GM18526 (cell line): ENCODE measurements around the gene NAT10.

Source experiments
- POLR2A ChIP-seq: IDR thresholded peaks from 3 replicates; pipeline ENCODE4 v1.6.1; 2011; ENCODE audit not compliant: insufficient read length; ENCODE audit errors: extremely low read depth

NAT10 gene

DNA sequence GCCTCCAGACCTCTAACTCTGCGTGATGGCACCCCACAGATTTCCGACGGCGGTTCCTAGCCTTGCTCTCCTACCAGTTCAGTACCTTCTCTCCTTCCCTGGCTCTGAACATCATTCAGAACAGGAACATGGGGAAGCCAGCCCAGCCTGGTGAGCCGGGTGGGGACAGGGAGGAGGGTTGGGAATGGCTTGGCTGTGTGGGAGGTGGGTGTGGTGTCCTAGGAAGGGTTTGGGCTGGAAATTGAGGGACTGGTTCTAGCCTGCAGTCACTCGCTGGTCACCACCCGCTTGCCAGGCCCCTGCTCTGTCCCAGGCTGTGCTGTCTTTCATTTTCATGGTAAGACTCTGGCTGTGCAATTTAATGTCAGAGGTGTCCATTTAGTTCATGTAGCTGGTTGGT is 33.9 kb downstream of the NAT10 start:
- TF ChIP-seq POLR2A: no peak

DNA sequence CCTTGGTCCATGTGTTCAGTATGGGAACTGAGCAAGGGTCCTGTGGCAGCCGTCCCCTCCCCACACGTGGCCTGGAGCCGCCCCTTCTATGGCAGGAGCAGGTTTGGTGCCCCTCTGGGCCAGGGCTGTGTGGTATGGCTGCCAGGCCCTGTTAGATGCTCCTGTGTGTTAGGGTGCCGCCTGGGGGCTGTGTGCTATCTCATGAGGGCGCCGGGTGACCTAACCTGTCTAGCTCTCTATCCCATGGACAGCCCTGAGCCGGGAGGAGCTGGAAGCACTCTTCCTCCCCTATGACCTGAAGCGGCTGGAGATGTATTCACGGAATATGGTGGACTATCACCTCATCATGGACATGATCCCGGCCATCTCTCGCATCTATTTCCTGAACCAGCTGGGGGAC is 34.7 kb downstream of the NAT10 start:
- TF ChIP-seq POLR2A: no peak

DNA sequence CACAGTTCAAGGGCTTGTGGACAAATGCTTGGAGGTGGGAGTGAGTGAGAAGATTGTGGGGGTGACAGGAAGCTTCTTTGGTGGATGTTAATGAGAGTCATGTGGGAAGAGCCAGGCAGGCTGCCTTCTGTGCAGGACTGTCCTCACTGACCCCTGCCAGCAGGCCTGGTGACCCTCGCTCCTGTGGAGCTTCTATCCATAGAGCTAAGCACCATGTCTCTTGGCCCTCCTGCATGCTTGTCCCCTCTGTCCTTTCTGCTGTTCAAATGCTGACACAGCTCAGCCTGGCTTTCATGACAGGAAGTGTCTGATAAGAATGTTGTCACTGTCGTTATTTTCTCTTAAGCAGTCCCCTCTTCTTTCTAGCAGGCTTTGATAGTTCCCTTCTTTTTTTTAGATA is 37.6 kb downstream of the NAT10 start:
- TF ChIP-seq POLR2A: no peak

DNA sequence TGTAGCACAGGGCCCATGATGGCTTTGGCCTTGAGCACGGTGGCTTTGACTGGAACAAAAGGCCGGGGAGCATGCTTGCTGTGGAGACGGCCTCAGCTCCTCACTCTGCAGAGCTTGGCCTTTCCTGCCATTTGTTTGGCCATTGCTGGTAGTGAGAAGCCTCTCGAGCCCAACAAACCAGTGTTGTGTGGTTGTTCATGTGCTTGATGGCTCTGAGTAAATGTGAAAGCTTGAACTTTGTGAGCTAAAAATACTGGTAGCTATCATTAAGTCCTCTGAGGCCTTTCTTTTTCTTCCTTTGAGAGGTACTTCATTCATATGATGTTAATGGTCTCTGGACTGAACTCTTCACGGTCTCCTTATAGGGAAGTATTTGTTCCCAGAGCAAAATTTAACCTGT is 39.6 kb downstream of the NAT10 start:
- no peak for TF ChIP-seq POLR2A

DNA sequence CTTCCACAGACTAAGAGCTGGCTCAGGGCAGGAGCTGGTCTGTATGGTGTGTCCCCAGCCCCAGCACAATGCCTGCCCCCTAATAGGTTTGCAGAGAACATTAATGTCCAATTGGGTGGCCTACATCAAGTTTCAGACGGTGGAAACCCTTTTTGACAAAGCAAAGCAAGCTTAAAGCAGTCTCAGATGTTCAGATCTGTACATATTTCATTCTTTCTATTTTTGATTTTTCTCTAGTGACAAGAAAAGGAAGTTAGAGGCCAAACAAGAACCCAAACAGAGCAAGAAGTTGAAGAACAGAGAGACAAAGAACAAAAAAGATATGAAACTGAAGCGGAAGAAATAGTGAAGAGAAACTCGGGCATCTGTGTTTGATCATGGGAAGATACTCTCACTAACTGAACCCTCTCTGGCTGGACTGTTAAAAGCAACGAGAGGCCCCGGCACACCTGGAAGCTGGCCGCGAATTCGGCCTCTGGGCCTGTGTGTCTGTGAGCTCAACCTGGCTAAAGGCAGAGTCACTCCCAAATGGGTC is 40.5 kb downstream of the NAT10 start:
- TF ChIP-seq POLR2A: no peak

DNA sequence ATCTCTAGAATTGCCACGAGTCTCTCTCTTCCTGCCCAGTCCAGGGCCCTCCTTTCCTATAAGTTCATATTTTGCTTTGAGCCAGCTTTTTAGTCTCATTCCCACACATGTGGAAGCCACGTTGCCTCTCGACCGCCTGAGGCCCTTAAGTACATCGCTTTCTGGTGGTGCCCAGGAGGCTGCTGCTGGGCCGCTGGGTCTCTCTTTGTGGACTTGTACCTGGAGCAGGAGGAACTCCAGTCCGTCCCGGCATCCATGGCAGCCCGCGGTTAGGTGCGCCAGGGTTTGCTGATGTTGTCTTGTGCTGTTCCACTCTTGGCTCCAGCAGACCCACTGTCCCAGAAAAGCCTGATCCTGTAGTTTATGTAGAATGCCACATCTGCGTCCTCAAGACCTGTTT is 41.0 kb downstream of the NAT10 start:
- no peak for TF ChIP-seq POLR2A

DNA sequence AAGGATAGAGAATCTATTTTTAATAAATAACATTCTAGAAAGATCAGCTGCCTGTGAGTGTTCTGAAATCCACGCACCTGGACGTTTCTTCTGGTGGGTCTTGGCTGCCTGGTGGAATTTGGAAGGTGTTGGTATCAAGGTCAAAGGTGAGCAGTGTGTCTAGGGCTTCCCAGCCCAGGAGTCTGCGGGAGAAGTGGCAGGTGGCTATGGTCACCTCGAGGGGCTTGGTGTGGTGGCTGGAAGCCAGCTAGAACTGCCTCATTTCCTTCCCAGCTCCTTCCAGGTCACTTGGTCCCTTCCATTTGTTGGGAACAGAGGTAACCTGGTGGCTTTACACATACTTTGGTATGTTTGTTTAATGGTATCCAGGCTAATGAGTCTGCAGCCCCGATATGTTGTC is 41.4 kb downstream of the NAT10 start:
- no peak for TF ChIP-seq POLR2A

DNA sequence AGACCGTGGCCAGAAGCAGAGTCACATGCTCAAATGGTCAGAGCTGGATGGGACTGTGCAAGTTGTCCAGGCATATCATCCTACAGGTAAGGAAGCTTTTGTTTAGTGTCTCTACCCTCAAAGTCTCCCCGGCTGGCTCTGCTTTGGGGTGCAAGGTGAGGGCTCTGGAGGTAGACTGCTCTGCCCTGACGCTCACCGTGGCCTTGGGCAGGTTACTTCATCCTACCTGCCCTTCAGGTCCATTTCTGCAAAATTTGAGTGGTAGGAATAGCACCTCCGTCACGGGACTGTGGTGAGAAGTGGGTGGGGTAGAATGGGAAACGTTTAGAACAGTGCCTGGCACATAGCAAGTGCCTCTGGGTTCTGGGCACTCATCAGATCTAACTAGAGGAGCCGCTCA is 42.2 kb downstream of the NAT10 start:
- no peak for TF ChIP-seq POLR2A

DNA sequence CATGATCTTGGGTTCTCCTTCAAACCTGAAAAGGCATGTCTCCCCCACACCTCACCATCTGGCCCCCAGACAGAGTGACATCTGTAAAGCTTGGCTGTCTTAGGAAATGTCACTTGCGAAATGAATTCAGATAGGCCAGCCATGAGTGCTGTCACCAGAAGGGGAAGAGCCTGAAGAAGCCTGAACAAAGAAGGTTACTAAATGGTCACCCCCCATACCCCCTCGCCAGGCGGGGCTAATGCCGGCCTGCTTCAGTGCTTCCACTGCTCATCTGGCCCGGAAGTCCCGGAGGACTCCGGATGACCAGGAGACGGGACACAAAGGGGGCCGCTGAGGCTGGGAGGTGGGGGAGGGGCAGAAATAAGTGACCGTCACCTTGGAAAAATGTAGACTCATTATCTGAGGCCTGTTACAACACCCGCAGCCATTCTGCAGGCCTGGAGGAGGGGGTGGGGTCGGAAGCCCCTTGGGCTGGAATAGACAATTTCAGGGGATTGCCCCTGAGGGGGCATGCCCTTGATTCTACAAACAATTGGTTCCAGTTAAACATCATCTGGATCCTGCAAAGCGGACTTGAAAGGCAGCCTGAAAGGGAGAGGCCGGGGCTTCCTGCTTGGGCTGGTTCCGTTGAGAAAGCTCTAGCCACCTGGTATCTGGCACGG is 43.2 kb downstream of the NAT10 start:
- no peak for TF ChIP-seq POLR2A

DNA sequence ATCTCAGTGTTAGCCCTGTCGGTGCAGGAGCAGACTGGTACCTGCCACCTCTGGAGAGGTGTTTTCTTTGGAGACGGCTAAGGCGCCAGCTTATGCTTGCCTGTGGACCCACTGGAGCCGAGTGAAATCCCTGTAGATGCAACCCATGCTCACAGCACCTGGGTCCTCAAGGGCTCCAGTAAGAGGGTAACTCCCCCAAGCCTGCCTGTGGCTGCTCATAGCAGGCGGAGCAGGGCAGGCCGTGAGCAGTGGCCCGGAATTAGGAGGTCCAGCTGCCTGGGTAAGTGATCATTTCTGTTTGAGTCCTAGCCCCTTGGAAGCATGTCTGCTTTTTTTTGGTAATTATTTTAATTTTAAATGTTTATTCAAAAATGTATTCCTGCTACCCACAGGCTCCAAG is 43.8 kb downstream of the NAT10 start:
- no peak for TF ChIP-seq POLR2A

DNA sequence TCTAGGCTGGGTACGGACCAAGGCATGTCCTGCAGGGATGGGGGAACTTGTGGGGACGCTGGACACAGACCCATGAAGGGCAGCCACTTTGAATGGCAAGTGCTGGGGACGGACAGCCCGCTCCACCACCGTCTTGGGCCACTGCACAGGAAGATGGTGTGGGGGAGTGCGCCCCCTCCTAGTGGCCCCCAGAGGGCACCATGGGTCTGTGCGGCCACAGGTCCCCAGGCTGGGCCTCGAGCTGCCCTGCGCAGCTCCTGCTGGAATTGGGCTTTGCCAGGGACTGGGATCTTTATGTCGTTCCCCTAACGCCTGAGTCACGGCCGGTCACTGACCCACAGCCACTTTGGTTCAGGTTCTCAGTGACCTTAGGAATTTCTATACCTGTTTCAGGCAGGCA is 44.4 kb downstream of the NAT10 start:
- TF ChIP-seq POLR2A: no peak

DNA sequence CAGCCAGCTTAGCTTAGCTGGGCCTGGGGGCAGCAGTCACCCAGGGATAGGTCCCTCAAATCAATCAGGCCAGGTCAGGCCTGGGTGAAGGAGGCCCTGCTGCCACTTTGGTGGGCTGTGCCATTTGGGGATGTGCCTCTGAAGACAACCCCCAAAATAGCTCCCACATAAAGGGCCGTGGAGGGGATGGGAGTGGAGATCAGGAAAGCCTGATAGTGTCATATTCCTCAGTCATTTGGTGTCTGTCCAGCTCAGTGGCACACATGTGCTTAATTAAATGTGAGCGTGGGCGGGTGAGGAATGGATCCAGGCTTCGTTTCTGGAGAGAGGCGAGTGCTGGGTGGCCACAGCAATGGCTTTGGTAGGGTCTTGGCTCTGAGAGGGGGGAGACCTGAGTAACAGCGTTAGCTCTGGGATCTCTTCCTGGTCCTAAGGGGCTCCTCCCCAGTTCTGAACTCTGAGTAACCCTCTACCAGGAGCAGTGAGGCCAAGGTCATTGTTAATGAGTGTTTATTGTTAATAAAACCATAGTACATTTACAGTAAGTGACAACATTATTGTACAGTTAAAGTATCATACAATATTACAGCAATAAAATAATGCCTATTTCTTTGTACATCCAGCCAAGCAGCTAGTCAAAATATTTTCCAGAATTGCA is 45.2 kb downstream of the NAT10 start:
- no peak for TF ChIP-seq POLR2A

DNA sequence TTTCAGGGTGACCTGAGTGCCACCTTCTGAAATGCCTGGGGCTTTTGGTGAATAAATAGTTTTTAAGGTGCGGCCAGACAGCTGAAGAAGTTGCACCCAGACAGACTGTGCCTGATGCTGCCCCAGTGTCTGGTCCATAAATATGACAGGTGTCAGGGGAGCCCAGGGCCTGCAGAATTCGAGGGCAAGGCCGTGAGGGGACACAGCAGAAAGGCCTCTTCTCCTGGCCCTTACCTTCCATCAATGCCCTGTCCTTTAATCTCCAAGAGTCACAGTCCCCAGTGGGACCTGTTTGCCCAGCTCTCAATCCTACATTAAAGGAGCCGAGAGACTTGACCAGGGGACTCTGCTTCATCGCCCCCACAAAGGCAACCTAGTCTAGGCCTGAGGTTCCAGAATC is 45.7 kb downstream of the NAT10 start:
- TF ChIP-seq POLR2A: no peak

DNA sequence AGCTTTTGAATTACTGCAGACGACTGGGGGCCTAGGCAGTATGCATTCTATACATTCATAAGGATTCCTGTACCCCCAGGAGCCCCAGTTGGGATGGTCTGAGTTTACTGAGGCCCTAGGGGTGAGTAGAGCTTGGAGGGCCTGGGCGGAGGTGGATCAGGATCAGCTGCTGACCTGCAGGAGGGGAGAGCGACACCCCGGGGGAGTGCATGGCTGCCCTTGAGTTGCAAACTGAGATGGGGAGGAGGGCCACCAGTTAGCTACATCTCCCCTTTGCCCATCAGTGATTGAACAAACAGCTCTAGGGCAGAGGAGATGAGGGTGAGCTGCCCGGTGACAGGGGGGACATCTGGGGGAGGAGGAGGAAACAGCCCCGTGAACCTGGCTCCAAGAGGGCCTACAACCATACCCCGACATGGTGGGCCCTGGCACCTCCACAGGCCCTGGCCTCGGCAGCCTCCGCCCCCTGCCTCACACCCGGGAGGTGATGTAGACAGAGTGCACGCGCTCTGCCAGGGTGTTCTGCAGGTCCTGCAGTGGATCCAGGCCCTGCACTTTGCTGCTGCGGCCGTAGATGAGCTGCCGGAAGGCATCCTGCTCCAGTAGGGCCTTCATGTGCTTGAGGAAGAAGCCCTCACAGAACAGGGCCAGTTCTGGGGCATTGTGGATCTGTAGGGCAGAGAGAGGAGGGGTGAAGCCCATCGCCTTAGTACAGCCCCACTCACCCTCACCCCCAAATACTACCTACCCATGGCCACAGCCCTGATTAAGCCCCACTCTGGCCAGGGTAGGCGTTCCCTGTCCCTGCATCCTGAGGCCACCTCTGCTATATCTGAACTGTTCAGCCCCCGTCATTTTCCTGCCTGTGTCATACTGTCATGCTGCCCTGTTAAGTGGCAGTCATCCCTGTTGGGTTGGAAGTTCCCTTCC is 46.8 kb downstream of the NAT10 start:
- no peak for TF ChIP-seq POLR2A

DNA sequence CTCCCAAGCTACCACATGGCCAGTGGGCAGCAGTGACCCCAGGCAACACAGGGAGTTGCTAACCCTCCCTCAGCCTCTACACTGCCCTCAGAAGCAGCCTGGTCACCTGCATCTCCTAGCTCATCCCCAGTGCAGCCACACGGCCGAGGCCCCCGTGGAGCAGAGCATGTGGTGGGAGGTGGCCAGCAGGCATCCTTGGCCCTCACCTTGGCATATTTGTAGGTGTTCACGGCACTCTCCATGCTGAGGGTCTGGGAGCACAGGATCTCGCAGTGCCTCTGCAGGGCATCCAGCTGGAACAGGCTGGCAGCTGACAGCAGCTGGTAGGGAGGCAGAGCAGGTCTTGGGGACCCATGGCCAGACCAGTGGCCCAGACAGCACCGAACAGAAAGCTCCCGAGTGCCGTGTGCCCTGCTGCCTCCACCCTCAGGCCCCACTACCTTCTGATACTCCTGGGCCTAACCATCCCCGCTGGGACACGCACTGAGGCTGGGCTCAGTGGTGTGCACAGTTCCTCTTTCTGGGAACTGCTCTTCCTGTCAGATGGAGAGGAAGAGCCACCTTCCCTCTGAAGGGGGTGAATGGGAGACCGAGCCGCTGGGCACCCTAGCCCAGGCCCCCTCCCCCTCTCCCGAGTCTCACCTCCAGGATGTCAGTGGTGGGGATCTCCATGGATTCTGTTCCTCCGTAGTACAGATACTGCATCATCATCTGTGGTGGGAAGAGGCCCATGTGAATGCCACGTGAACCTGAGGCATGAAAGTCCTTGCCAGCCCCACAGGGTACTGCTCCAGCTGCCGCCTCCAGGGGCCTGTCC is 48.8 kb downstream of the NAT10 start:
- no peak for TF ChIP-seq POLR2A
